GM12874 (cell line): ENCODE measurements around the gene ZNF567.

Experiments
- CTCF ChIP-seq: IDR thresholded peaks from 2 replicates; pipeline ENCODE4 v1.5.1; 2011; ENCODE audit warnings: low read depth, mild to moderate bottlenecking, control low read depth, low read length, moderate library complexity; ENCODE audit not compliant: insufficient read depth

The ZNF567 gene

GRCh38 chr19:36674201-36674600 is 13.2 kb upstream of the ZNF567 start:
- TF ChIP-seq CTCF, result no peak

DNA sequence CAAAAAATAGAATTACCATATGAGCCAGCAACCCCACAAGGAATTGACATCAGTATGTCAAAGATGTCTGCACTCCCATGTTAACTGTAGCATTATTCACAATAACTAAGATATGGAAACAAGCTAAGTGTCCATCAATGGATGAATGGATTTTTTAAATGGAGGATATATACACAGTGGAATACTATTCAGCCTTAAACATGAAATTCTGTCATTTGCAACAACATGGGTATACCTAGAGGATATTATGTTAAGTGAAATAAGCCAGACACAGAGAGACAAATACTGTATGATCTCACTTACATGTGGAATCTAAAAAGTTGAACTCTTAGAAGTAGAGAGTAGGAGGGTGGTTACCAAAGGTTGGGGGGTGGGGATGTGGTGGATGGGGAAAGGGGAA is 8.0 kb upstream of the ZNF567 start:
- no peak for TF ChIP-seq CTCF

GRCh38 chr19:36685835-36686234 is 1.6 kb upstream of the ZNF567 start:
- no peak for TF ChIP-seq CTCF

DNA sequence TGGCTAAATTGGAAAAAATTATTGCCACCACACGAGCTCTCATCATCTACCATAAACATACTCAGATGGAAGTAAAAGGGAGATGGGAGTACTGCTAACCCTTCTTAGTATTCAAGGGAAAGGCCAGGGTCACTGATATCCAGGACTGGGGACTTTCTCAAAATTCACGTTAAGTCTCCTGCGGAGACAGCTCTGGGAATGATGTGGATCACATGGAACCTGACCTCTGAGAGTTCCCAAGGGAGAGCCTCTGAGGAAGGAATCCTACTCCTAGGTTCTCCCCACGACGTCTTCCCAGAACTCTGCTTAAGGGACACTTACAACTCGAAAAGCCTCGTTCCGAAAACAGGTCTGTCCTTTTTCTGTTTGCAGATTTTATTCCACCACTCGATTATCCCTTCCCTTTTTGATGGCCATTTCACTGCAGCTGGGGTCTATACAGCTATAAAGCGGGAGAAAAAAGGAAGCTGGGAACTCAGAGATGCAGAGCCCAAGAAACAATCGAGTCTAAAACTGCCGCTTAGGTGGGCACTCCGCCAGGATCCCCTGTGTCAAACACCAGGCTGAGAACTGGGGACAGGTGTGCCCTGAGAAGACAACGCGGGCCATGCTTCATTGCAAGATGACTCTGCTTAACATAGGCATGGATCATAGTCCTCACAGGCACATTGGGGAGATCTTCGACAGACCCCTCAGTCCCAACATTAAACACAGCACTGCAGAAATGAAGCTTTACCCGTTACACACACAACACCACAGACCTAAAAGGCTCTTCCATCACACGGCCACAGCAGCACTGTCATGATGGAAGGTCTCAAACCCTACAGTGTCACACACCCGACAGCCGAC is 823 bp upstream of the ZNF567 start:
- TF ChIP-seq CTCF, result no peak

- TF ChIP-seq CTCF, result no peak
Observed at GRCh38 chr19:36688058-36688457, 646 bp downstream of the ZNF567 start.

DNA sequence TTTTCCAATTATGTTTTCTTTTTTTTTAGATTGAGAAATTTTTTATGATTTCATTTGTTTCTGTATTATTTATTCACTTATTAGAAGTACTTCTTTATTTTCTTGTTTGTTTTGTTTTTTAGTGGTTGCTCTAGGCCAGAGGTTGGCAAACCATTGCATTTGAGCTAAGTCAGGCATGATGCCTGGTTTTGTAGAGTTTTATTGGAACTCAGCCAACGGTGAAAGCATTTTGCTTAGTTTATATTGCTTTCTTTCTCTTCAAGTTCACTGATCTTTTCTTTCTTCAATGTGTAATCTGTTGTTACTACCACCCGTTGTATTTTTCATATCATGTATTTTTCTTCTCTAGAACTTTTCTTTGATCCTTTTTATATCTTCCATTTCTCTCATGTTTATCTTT is 19.7 kb downstream of the ZNF567 start:
- TF ChIP-seq CTCF, result no peak

- TF ChIP-seq CTCF, result no peak
Observed at GRCh38 chr19:36709423-36709822, 22.0 kb downstream of the ZNF567 start.
